ENCODE data around the gene HNRNPL. TPM values are rescaled to one million over a fixed set of nuclear protein-coding genes. Genes with fewer than 3 reads are reported as not detected.

The HNRNPL gene
- total and polyA plus RNA-seq, 2 of the 8 experiments (the other 6 are each of a cell fraction or from before 2014, with no cell fraction given) = 404 to 779 TPM

DNA sequence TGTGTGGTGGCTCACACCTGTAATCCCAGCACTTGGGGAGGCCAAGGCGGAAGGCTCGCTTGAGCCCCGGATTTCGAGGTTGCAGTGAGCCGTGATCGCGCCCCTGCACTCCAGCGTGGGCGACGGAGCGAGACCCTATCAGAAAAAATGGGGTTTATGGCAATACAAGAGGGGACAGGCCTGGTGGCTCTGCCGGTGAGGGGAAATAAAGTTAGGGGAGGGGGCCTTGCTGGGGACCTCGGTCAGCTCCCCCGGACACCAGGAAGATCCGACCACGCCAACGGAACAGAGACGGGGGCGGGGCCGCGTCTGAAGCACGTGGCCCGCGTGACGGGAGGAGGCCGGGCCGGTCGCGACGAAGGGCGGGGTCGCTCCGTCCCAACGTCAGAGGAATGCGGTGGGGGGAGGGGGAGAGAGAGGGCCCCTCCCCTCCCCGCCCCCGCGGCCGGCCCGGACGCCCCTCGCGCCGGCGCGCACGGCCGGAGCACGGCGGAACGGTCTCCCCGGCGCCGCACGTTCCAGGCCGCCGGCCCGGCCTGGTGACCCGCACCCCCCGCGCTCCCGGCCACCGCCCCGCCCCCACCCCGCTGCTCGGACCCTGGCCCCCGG is 1.9 kb upstream of the HNRNPL start:
- POLR2A ChIA-PET (ENCODE audit: partially characterized antibody) = interaction anchor here (0.6 to 4.5 kb wide), 21 partner anchors 9 to 565 kb away, joined by 3 to 65 read pairs (median 5); partner anchors contain the start of genes ECH1, MRPS12, RINL and SARS2
- Histone ChIP-seq H2BK12ac (ENCODE audit: low read depth, low read length) (peak overlapping the region; percentile 68; the same call in 1 of the 2 replicates), H3K4me1 (replicated peaks in 1 of 4; ENCODE audit: control insufficient read depth in 3 of 4, insufficient read depth in 4 of 4, low read length in 3 of 4) (peaks cover 2 to 16% (median 11%) of the 10 kb centered on the region in 4 experiments), H3K4me2 (ENCODE audit: insufficient read depth in 1 of 2, low read depth in 2 of 2, low read length in 2 of 2) (peak overlapping the region; percentile 96 to 97), H2BK20ac (ENCODE audit: low read length) (no peak overlapping the region), H2BK5ac (ENCODE audit: low read depth, low read length) (no peak overlapping the region), H3K4ac (replicated peaks; ENCODE audit: insufficient read length, low read depth, low read length) (peak overlapping the region; percentile 94), H3K27me3 (replicated peaks in 1 of 4; ENCODE audit: control insufficient read depth in 3 of 4, extremely low read depth in 1 of 4, insufficient read depth in 3 of 4, low read length in 3 of 4) (no peaks in the 10 kb centered on the region), H3K23ac (ENCODE audit: insufficient read length) (no peak overlapping the region), H3K36me3 (ENCODE audit: control insufficient read depth in 2 of 4, insufficient read depth in 4 of 4, low read length in 3 of 4) (peaks cover 7 to 22% (median 11%) of the 10 kb centered on the region in 4 experiments), H3K18ac (ENCODE audit: extremely low read depth, low read length) (peak overlapping the region; percentile 32; the same call in 1 of the 2 replicates), H3K79me2 (ENCODE audit: control insufficient read depth in 1 of 2, insufficient read depth in 2 of 2, low read length in 2 of 2) (peaks cover 22 to 24% of the 10 kb centered on the region in 2 experiments), H3K23me2 (ENCODE audit: low read depth, low read length) (peaks cover 22% of the 10 kb centered on the region), H3K9me3 (ENCODE audit: insufficient read depth in 2 of 2, low read depth in 1 of 2, low read length in 1 of 2) (peaks cover 0 to 7% of the 10 kb centered on the region in 2 experiments; a peak in 1 of 4 replicates), H2AFZ (ENCODE audit: low read length) (0 out of 2 replicates have a peak overlapping the region, but pooled peaks have one; percentile 19), H3K14ac (ENCODE audit: insufficient read length) (no peak overlapping the region), H2AK5ac (ENCODE audit: low read depth, low read length) (no peak overlapping the region), H3K4me3 (ENCODE audit: extremely low read depth in 1 of 4, insufficient read depth in 2 of 4, low read depth in 3 of 4, low read length in 4 of 4) (peak overlapping the region; percentile 67 to 87 (median 72)), H4K8ac (ENCODE audit: extremely low read depth, insufficient read depth, low read length) (peak overlapping the region; percentile 94), H3K56ac (replicated peaks; ENCODE audit: insufficient read length, low read depth, low read length) (no peak overlapping the region), H3K27ac (ENCODE audit: low read depth, low read length) (peak overlapping the region; percentile 70), H4K91ac (replicated peaks; ENCODE audit: insufficient read length, low read length) (peak overlapping the region; percentile 93), H2BK15ac (ENCODE audit: low read length) (no peak overlapping the region), H4K20me1 (replicated peaks in 1 of 2; ENCODE audit: control insufficient read depth in 1 of 2, insufficient read depth in 2 of 2, low read length in 2 of 2) (peaks cover 8 to 13% of the 10 kb centered on the region in 2 experiments), H3K9ac (replicated peaks in 1 of 4; ENCODE audit: extremely low read depth in 1 of 4, low read depth in 3 of 4, low read length in 3 of 4) (peak overlapping the region in 3 of 4 experiments; percentile 48 to 78 (median 67); a peak in 5 of 7 replicates), H4K5ac (ENCODE audit: insufficient read length, low read depth, low read length) (peak overlapping the region; percentile 47), H2BK120ac (replicated peaks; ENCODE audit: low read depth, low read length) (no peak overlapping the region), H3K79me1 (ENCODE audit: low read depth, low read length) (peaks cover 9% of the 10 kb centered on the region; the same call in 1 of the 2 replicates)
- FAIRE-seq = no peak
- DNase-seq (ENCODE audit: low read depth in 1 of 2, low spot score in 2 of 2) = peak; percentile 69 to 94
- CTCF ChIA-PET (ENCODE audit: partially characterized antibody) = interaction anchor here (0.5 to 4.3 kb wide), 7 partner anchors 11 to 41 kb away, joined by 3 to 21 read pairs (median 3); partner anchors contain the start of gene ECH1
- 4% methylated on average over 21 of the region's 67 CpGs; no CpG with 5 or more reads in 1 of the 2 experiments for WGBS, 2 experiments (ENCODE audit: extremely low coverage in 1 of 2, insufficient coverage in 1 of 2, insufficient read length in 1 of 2, insufficient replicate concordance in 2 of 2, low coverage in 1 of 2, low lambda C conversion rate in 2 of 2, missing lambda C conversion rate in 1 of 2)
- TF ChIP-seq TCF12 (IDR thresholded peaks at IDR 0.05; ENCODE audit: low read depth, low read length) = no peak
- TF ChIP-seq HDAC2 (IDR thresholded peaks at IDR 0.05; ENCODE audit: borderline replicate concordance in 1 of 2, low read depth in 2 of 2, low read length in 2 of 2) = 0 out of 4 replicates have a peak, but pooled peaks of 1 of the 2 experiments have one; percentile 37
- TF ChIP-seq TAF1 (IDR thresholded peaks at IDR 0.05; ENCODE audit: low read depth, low read length) = peak; percentile 51; the same call in 1 of the 2 replicates
- TF ChIP-seq, protein P1, sequence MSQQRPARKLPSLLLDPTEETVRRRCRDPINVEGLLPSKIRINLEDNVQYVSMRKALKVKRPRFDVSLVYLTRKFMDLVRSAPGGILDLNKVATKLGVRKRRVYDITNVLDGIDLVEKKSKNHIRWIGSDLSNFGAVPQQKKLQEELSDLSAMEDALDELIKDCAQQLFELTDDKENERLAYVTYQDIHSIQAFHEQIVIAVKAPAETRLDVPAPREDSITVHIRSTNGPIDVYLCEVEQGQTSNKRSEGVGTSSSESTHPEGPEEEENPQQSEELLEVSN (IDR thresholded peaks at IDR 0.05) = no peak; the same call in 1 of the 2 replicates
- no peak for TF ChIP-seq KDM4A (IDR thresholded peaks at IDR 0.05; ENCODE audit: low read depth, low read length, severe bottlenecking)
- peak in 1 of 2 experiments; percentile 69; a peak in 2 of 4 replicates for TF ChIP-seq SIN3A (conservative IDR thresholded peaks at IDR 0.05 in 1 of 2, IDR thresholded peaks at IDR 0.05 in 1 of 2; ENCODE audit: low read depth in 1 of 2, low read length in 2 of 2)
- no peak for TF ChIP-seq BACH1 (IDR thresholded peaks at IDR 0.05; ENCODE audit: low read length)
- peak; percentile 95 for TF ChIP-seq CREB1 (IDR thresholded peaks at IDR 0.05)

Measured in H1 (cell line).